DMS153 treated with DMSO at 0.1 percent for 48 hours (cell line): ENCODE data around the gene ACSS2.

Source experiments
- DNase-seq: peaks from one replicate; lab custom pipeline; 2025; ENCODE audit not compliant: unreplicated experiment; lab: John Stamatoyannopoulos, UW

The ACSS2 gene

GRCh38 chr20:34876406-34877282 is at the start of gene ACSS2:
ACSS2 (plus strand) TSS chr20:34876612; CDS start chr20:34876646, 34 bp downstream.
- DNase-seq = no peak

GRCh38 chr20:34829191-34829590 is 47.2 kb upstream of the ACSS2 start:
- no peak for DNase-seq

- no peak for DNase-seq
These were observed 44.5 kb upstream of the ACSS2 start for GRCh38 chr20:34831936-34832335.

- peak; percentile 19 for DNase-seq
These were observed 41.9 kb upstream of the ACSS2 start for GRCh38 chr20:34834459-34834893.

GRCh38 chr20:34842143-34842542 is 34.3 kb upstream of the ACSS2 start:
- DNase-seq = no peak

- DNase-seq = no peak
These were observed 33.0 kb upstream of the ACSS2 start for GRCh38 chr20:34843421-34843820.

GRCh38 chr20:34848597-34848996 is 27.8 kb upstream of the ACSS2 start:
- DNase-seq = no peak

- DNase-seq = no peak
These were observed 26.6 kb upstream of the ACSS2 start for GRCh38 chr20:34849778-34850177.

- DNase-seq = no peak
These were observed 25.4 kb upstream of the ACSS2 start for GRCh38 chr20:34850969-34851368.

- DNase-seq = no peak
These were observed 24.1 kb upstream of the ACSS2 start for GRCh38 chr20:34852298-34852697.

- no peak for DNase-seq
These were observed 17.0 kb upstream of the ACSS2 start for GRCh38 chr20:34859367-34859766.

GRCh38 chr20:34859826-34860545 is 16.4 kb upstream of the ACSS2 start:
- no peak for DNase-seq

GRCh38 chr20:34861386-34862084 is 14.9 kb upstream of the ACSS2 start:
- DNase-seq = peak; percentile 45

- DNase-seq = no peak
These were observed 13.7 kb upstream of the ACSS2 start for GRCh38 chr20:34862724-34863123.

- no peak for DNase-seq
These were observed 12.9 kb upstream of the ACSS2 start for GRCh38 chr20:34863421-34863965.

- DNase-seq = no peak
These were observed 12.2 kb upstream of the ACSS2 start for GRCh38 chr20:34864216-34864615.

- DNase-seq = no peak
These were observed 5.0 kb upstream of the ACSS2 start for GRCh38 chr20:34871320-34871926.

- DNase-seq = no peak
These were observed 4.3 kb upstream of the ACSS2 start for GRCh38 chr20:34871966-34872621.

- DNase-seq = peak; percentile 67
These were observed 3.7 kb upstream of the ACSS2 start, which contains the start of gene GGT7 for GRCh38 chr20:34872622-34873224. GGT7 (minus strand) TSS chr20:34872856; CDS start chr20:34872815, 41 bp downstream.

- DNase-seq = no peak
These were observed 2.8 kb upstream of the ACSS2 start for GRCh38 chr20:34873583-34874093.
